Measurements from ENCODE around the gene GGCX. TPM values are rescaled to one million over a fixed set of nuclear protein-coding genes. Genes with fewer than 3 reads are reported as not detected.

GGCX gene
- total and polyA plus RNA-seq, 2 of the 13 experiments (the other 11 are each of a cell fraction or from before 2014, with no cell fraction given): 72.5 to 103 TPM

GRCh38 chr2:85534881-85535280 lies 26.4 kb downstream of the GGCX start:
- POLR2A ChIA-PET: interaction anchor here (0.8 to 1.9 kb wide), 5 partner anchors 11 to 116 kb away, joined by 3 to 6 read pairs (median 3); partner anchors contain the start of gene SH2D6
- DNase-seq (ENCODE audit: low spot score) (no peak), ATAC-seq (no peak), FAIRE-seq (no peak)
- 68% methylated on average over 3 of the region's 3 CpGs for WGBS (ENCODE audit: low lambda C conversion rate)
- in situ Hi-C loops (cut with HindIII; ENCODE audit: extremely low pct_ligation_motif_present, low pct_unique_long_range_greater_than_20kb): no loop called here
- peaks cover 23% of the 10 kb centered on the region for H3K79me2 ChIP-seq (ENCODE audit: insufficient read depth, low read length)
- no peak overlapping the region for H3K27ac ChIP-seq (ENCODE audit: extremely low read length, insufficient read depth, low read length)
- H3K4me1 ChIP-seq (ENCODE audit: insufficient read depth, low read length): peaks cover 14% of the 10 kb centered on the region
- intact Hi-C loops (cut with micrococcal nuclease; ENCODE audit: unreplicated experiment): loop anchor here (5.0 kb wide), 1 partner anchor 33 kb away; no protein-coding TSS in a partner anchor
- CTCF ChIA-PET (ENCODE audit: low intra/inter-chr PET ratio, low total read pairs): no interaction called here
- no peak overlapping the region for H3K4me2 ChIP-seq (ENCODE audit: low read depth, low read length)
- H4K20me1 ChIP-seq (ENCODE audit: insufficient read depth, low read length): peaks cover 4% of the 10 kb centered on the region
- H3K4me3 ChIP-seq (replicated peaks in 1 of 3; ENCODE audit: insufficient read depth in 1 of 3, low read depth in 2 of 3, low read length in 3 of 3): no peak overlapping the region
- H3K9ac ChIP-seq (ENCODE audit: insufficient read depth, low read depth, low read length): no peak overlapping the region
- H3K27me3 ChIP-seq (ENCODE audit: control insufficient read depth in 1 of 2, insufficient read depth in 2 of 2, low read length in 2 of 2): no peaks in the 10 kb centered on the region; a peak in 1 of 5 replicates
- no TSS peak for BruUV-seq (replicated peaks)
- H2AFZ ChIP-seq (ENCODE audit: low read length): no peak overlapping the region
- no peaks in the 10 kb centered on the region for H3K9me3 ChIP-seq (ENCODE audit: low read length)
- no peaks in the 10 kb centered on the region for H3K36me3 ChIP-seq (replicated peaks in 1 of 2; ENCODE audit: control insufficient read depth in 1 of 2, insufficient read depth in 2 of 2, low read length in 2 of 2)
- TF ChIP-seq ZNF292 (CRISPR knock-in tag; IDR thresholded peaks at IDR 0.05; ENCODE audit: borderline replicate concordance, low read depth): no peak
- no peak for TF ChIP-seq ZNF230 (CRISPR knock-in tag; IDR thresholded peaks at IDR 0.05)
- no peak for TF ChIP-seq UBTF (CRISPR knock-in tag; IDR thresholded peaks at IDR 0.05)
- no peak for TF ChIP-seq ZNF468 (CRISPR knock-in tag; IDR thresholded peaks at IDR 0.05)
- no peak for TF ChIP-seq ZXDC (CRISPR knock-in tag; IDR thresholded peaks at IDR 0.05)
- no peak for TF ChIP-seq BHLHE40 (IDR thresholded peaks at IDR 0.05; ENCODE audit: low read length)
- TF ChIP-seq NFIB (CRISPR knock-in tag; IDR thresholded peaks at IDR 0.05; ENCODE audit: borderline replicate concordance): no peak
- no peak for TF ChIP-seq ZNF703 (CRISPR knock-in tag; IDR thresholded peaks at IDR 0.05; ENCODE audit: borderline replicate concordance)
- TF ChIP-seq PRDM15 (CRISPR knock-in tag; IDR thresholded peaks at IDR 0.05): no peak
- TF ChIP-seq ZNF18 (CRISPR knock-in tag; IDR thresholded peaks at IDR 0.05; ENCODE audit: insufficient replicate concordance): no peak
- TF ChIP-seq ZNF841 (CRISPR knock-in tag; IDR thresholded peaks at IDR 0.05; ENCODE audit: borderline replicate concordance): no peak
- no peak for TF ChIP-seq ZNF598 (CRISPR knock-in tag; IDR thresholded peaks at IDR 0.05; ENCODE audit: borderline replicate concordance)
- TF ChIP-seq ZNF432 (CRISPR knock-in tag; IDR thresholded peaks at IDR 0.05; ENCODE audit: borderline replicate concordance): no peak
- no peak for TF ChIP-seq MEIS2 (CRISPR knock-in tag; IDR thresholded peaks at IDR 0.05)

Measured in HepG2 (cell line).